Measurements from ENCODE around the gene CFAP119.

Gene CFAP119

GRCh38 chr16:30755955-30756780 lies 5.7 kb downstream of the CFAP119 start:
- CTCF ChIA-PET: no interaction called here

GRCh38 chr16:30753596-30753995 lies 8.3 kb downstream of the CFAP119 start:
- Histone ChIP-seq H3K36me3 (ENCODE audit: control insufficient read depth in 4 of 4, insufficient read depth in 4 of 4, low read length in 3 of 4) (peaks cover 10 to 72% (median 49%) of the 10 kb centered on the region in 4 experiments), H3K4me1 (ENCODE audit: control extremely low read depth in 1 of 4, control insufficient read depth in 4 of 4, insufficient read depth in 4 of 4, low read length in 3 of 4) (peaks cover 0 to 13% (median 11%) of the 10 kb centered on the region in 4 experiments), H3K27ac (ENCODE audit: insufficient read depth in 1 of 2, low read depth in 1 of 2, low read length in 2 of 2, poor library complexity in 1 of 2, severe bottlenecking in 2 of 2) (no peak overlapping the region), H3K9me3 (ENCODE audit: control extremely low read depth in 1 of 5, control insufficient read depth in 4 of 5, insufficient read depth in 2 of 5, low read depth in 1 of 5, low read length in 4 of 5) (no peaks in the 10 kb centered on the region), H3K27me3 (replicated peaks in 2 of 5; ENCODE audit: control insufficient read depth in 4 of 5, insufficient read depth in 5 of 5, low read length in 4 of 5) (no peaks in the 10 kb centered on the region), H3K4me3 (ENCODE audit: control insufficient read depth in 1 of 7, extremely low read depth in 1 of 7, insufficient read depth in 4 of 7, low read depth in 2 of 7, low read length in 6 of 7) (no peak overlapping the region)
- ChIA-PET CTCF (interaction anchor here (0.6 to 0.9 kb wide), 2 partner anchors 38 to 40 kb away, joined by 3 to 5 read pairs; no protein-coding TSS in a partner anchor), POLR2A (no interaction called here)
- WGBS (ENCODE audit: insufficient coverage): 94% methylated on average over 4 of the region's 4 CpGs
- DNase-seq: no peak

More at GRCh38 chr16:30755955-30756780, 5.7 kb downstream of the CFAP119 start:
- Histone ChIP-seq H3K9me3 (ENCODE audit: control extremely low read depth in 1 of 5, control insufficient read depth in 4 of 5, insufficient read depth in 2 of 5, low read depth in 1 of 5, low read length in 4 of 5) (no peaks in the 10 kb centered on the region), H3K27me3 (replicated peaks in 2 of 5; ENCODE audit: control insufficient read depth in 4 of 5, insufficient read depth in 5 of 5, low read length in 4 of 5) (no peaks in the 10 kb centered on the region), H3K4me1 (ENCODE audit: control extremely low read depth in 1 of 4, control insufficient read depth in 4 of 4, insufficient read depth in 4 of 4, low read length in 3 of 4) (peaks cover 8 to 34% (median 29%) of the 10 kb centered on the region in 4 experiments), H3K4me3 (ENCODE audit: control insufficient read depth in 1 of 7, extremely low read depth in 1 of 7, insufficient read depth in 4 of 7, low read depth in 2 of 7, low read length in 6 of 7) (no peak overlapping the region), H3K36me3 (ENCODE audit: control insufficient read depth in 4 of 4, insufficient read depth in 4 of 4, low read length in 3 of 4) (peaks cover 8 to 69% (median 44%) of the 10 kb centered on the region in 4 experiments), H3K27ac (ENCODE audit: insufficient read depth in 1 of 2, low read depth in 1 of 2, low read length in 2 of 2, poor library complexity in 1 of 2, severe bottlenecking in 2 of 2) (no peak overlapping the region)
- WGBS (ENCODE audit: insufficient coverage): 96% methylated on average over 20 of the region's 20 CpGs
- no peak for DNase-seq
- POLR2A ChIA-PET: no interaction called here

GRCh38 chr16:30750876-30751465 lies 10.9 kb downstream of the CFAP119 start:
- H3K36me3 ChIP-seq (ENCODE audit: control insufficient read depth in 4 of 4, insufficient read depth in 4 of 4, low read length in 3 of 4): peaks cover 10 to 53% (median 37%) of the 10 kb centered on the region in 4 experiments

GRCh38 chr16:30750201-30750600 lies 11.7 kb downstream of the CFAP119 start:
- peaks cover 10 to 50% (median 34%) of the 10 kb centered on the region in 4 experiments for H3K36me3 ChIP-seq (ENCODE audit: control insufficient read depth in 4 of 4, insufficient read depth in 4 of 4, low read length in 3 of 4)
- H3K9me3 ChIP-seq (ENCODE audit: control extremely low read depth in 1 of 5, control insufficient read depth in 4 of 5, insufficient read depth in 2 of 5, low read depth in 1 of 5, low read length in 4 of 5): no peaks in the 10 kb centered on the region
- no peak overlapping the region for H3K4me3 ChIP-seq (ENCODE audit: control insufficient read depth in 1 of 7, extremely low read depth in 1 of 7, insufficient read depth in 4 of 7, low read depth in 2 of 7, low read length in 6 of 7)
- H3K27me3 ChIP-seq (replicated peaks in 2 of 5; ENCODE audit: control insufficient read depth in 4 of 5, insufficient read depth in 5 of 5, low read length in 4 of 5): no peaks in the 10 kb centered on the region
- DNase-seq: no peak
- peaks cover 3 to 13% (median 6%) of the 10 kb centered on the region in 4 experiments for H3K4me1 ChIP-seq (ENCODE audit: control extremely low read depth in 1 of 4, control insufficient read depth in 4 of 4, insufficient read depth in 4 of 4, low read length in 3 of 4)
- CTCF ChIA-PET: interaction anchor here (0.9 to 1.6 kb wide), 4 partner anchors 9 to 27 kb away, joined by 3 to 4 read pairs (median 4); no protein-coding TSS in a partner anchor
- no peak overlapping the region for H3K27ac ChIP-seq (ENCODE audit: insufficient read depth in 1 of 2, low read depth in 1 of 2, low read length in 2 of 2, poor library complexity in 1 of 2, severe bottlenecking in 2 of 2)
- WGBS (ENCODE audit: insufficient coverage): 95% methylated on average over 4 of the region's 4 CpGs
- POLR2A ChIA-PET: no interaction called here

More at GRCh38 chr16:30750876-30751465, 10.9 kb downstream of the CFAP119 start:
- CTCF ChIA-PET: interaction anchor here (0.6 to 1.7 kb wide), 5 partner anchors 8 to 23 kb away, joined by 3 to 5 read pairs (median 4); partner anchors contain the start of gene CFAP119
- Histone ChIP-seq H3K4me3 (ENCODE audit: control insufficient read depth in 1 of 7, extremely low read depth in 1 of 7, insufficient read depth in 4 of 7, low read depth in 2 of 7, low read length in 6 of 7) (no peak overlapping the region), H3K9me3 (ENCODE audit: control extremely low read depth in 1 of 5, control insufficient read depth in 4 of 5, insufficient read depth in 2 of 5, low read depth in 1 of 5, low read length in 4 of 5) (no peaks in the 10 kb centered on the region), H3K27ac (ENCODE audit: insufficient read depth in 1 of 2, low read depth in 1 of 2, low read length in 2 of 2, poor library complexity in 1 of 2, severe bottlenecking in 2 of 2) (no peak overlapping the region), H3K4me1 (ENCODE audit: control extremely low read depth in 1 of 4, control insufficient read depth in 4 of 4, insufficient read depth in 4 of 4, low read length in 3 of 4) (peaks cover 3 to 13% (median 6%) of the 10 kb centered on the region in 4 experiments), H3K27me3 (replicated peaks in 2 of 5; ENCODE audit: control insufficient read depth in 4 of 5, insufficient read depth in 5 of 5, low read length in 4 of 5) (no peaks in the 10 kb centered on the region)
- 96% methylated on average over 20 of the region's 20 CpGs for WGBS (ENCODE audit: insufficient coverage)
- POLR2A ChIA-PET: no interaction called here
- no peak for DNase-seq

GRCh38 chr16:30748634-30749445 lies 13.0 kb downstream of the CFAP119 start:
- Histone ChIP-seq H3K9me3 (ENCODE audit: control extremely low read depth in 1 of 5, control insufficient read depth in 4 of 5, insufficient read depth in 2 of 5, low read depth in 1 of 5, low read length in 4 of 5) (no peaks in the 10 kb centered on the region), H3K4me3 (ENCODE audit: control insufficient read depth in 1 of 7, extremely low read depth in 1 of 7, insufficient read depth in 4 of 7, low read depth in 2 of 7, low read length in 6 of 7) (peak overlapping the region; percentile 52 to 87 (median 80)), H3K36me3 (ENCODE audit: control insufficient read depth in 4 of 4, insufficient read depth in 4 of 4, low read length in 3 of 4) (peaks cover 12 to 52% (median 30%) of the 10 kb centered on the region in 4 experiments), H3K27ac (ENCODE audit: insufficient read depth in 1 of 2, low read depth in 1 of 2, low read length in 2 of 2, poor library complexity in 1 of 2, severe bottlenecking in 2 of 2) (peak overlapping the region in 1 of 2 experiments; percentile 82), H3K4me1 (ENCODE audit: control extremely low read depth in 1 of 4, control insufficient read depth in 4 of 4, insufficient read depth in 4 of 4, low read length in 3 of 4) (peaks cover 3 to 13% (median 6%) of the 10 kb centered on the region in 4 experiments), H3K27me3 (replicated peaks in 2 of 5; ENCODE audit: control insufficient read depth in 4 of 5, insufficient read depth in 5 of 5, low read length in 4 of 5) (no peaks in the 10 kb centered on the region)
- CTCF ChIA-PET: interaction anchor here (0.8 to 1.5 kb wide), 3 partner anchors 9 to 14 kb away, joined by 3 read pairs; no protein-coding TSS in a partner anchor
- peak in 2 of 3 donors; percentile 17 to 43 for DNase-seq
- POLR2A ChIA-PET: interaction anchor here (0.6 to 1.7 kb wide), 6 partner anchors 10 to 236 kb away, joined by 3 to 7 read pairs (median 4); partner anchors contain the start of gene HSD3B7
- 44% methylated on average over 15 of the region's 36 CpGs for WGBS (ENCODE audit: insufficient coverage)

- H3K4me1 ChIP-seq (ENCODE audit: control extremely low read depth in 1 of 4, control insufficient read depth in 4 of 4, insufficient read depth in 4 of 4, low read length in 3 of 4): peaks cover 3 to 13% (median 6%) of the 10 kb centered on the region in 4 experiments
- DNase-seq: peak; percentile 98 to 99 (median 99)
- peaks cover 9 to 50% (median 25%) of the 10 kb centered on the region in 4 experiments for H3K36me3 ChIP-seq (ENCODE audit: control insufficient read depth in 4 of 4, insufficient read depth in 4 of 4, low read length in 3 of 4)
- ChIA-PET CTCF (interaction anchor here (0.7 to 1.5 kb wide), 14 partner anchors 10 to 206 kb away, joined by 3 to 5 read pairs (median 3); partner anchors contain the start of gene CTF1), POLR2A (interaction anchor here (0.6 to 1.7 kb wide), 6 partner anchors 11 to 237 kb away, joined by 3 to 7 read pairs (median 4); partner anchors contain the start of gene HSD3B7)
- no peaks in the 10 kb centered on the region for H3K27me3 ChIP-seq (replicated peaks in 2 of 5; ENCODE audit: control insufficient read depth in 4 of 5, insufficient read depth in 5 of 5, low read length in 4 of 5)
- H3K27ac ChIP-seq (ENCODE audit: insufficient read depth in 1 of 2, low read depth in 1 of 2, low read length in 2 of 2, poor library complexity in 1 of 2, severe bottlenecking in 2 of 2): peak within 1 kb of the TSS; percentile 51 to 82
- 3% methylated on average over 59 of the region's 60 CpGs for WGBS (ENCODE audit: insufficient coverage)
- no peaks in the 10 kb centered on the region for H3K9me3 ChIP-seq (ENCODE audit: control extremely low read depth in 1 of 5, control insufficient read depth in 4 of 5, insufficient read depth in 2 of 5, low read depth in 1 of 5, low read length in 4 of 5)
- H3K4me3 ChIP-seq (ENCODE audit: control insufficient read depth in 1 of 7, extremely low read depth in 1 of 7, insufficient read depth in 4 of 7, low read depth in 2 of 7, low read length in 6 of 7): peak within 1 kb of the TSS; percentile 52 to 87 (median 80)
Observed at GRCh38 chr16:30747799-30748633, 13.8 kb downstream of the CFAP119 start, which contains the start of gene PHKG2. Gene PHKG2 (plus strand): TSS chr16:30748425. CDS start chr16:30748821, 396 bp downstream.
